ENCODE results near the gene TRPM8.
"Not testable (repeated sequence)": the region's sequence is repeated elsewhere in the genome, so short reads cannot be mapped to it uniquely, and the experiment has no call there.

Gene TRPM8

DNA sequence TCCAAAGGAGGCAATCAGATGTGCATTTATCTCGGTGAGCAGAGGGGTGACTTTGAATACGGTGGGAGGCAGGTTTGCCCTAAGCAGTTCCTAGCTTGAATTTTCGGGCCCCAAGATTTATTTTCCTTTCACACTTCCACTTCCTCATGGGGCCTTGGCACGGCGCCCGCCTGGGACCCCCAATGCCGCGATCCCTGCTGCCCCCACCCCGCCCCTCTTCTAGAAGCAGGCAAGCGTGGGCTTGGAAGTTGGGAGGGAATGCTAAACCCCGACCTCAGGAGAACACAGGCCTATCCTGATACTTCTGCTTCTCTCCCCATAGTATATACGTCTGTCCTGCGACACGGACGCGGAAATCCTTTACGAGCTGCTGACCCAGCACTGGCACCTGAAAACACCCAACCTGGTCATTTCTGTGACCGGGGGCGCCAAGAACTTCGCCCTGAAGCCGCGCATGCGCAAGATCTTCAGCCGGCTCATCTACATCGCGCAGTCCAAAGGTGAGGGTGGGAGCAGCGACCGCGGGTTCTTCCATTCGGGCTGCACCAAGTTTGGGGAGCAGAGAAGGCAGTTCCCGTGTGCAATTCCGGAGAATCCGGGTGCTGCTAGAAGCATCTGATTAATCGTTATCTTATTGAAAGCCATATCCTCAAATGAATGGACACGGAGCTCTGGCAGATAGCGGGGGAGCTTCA lies 21.6 kb downstream of the TRPM8 start:
- DNase-seq (ENCODE audit: low spot score), result no peak

DNA sequence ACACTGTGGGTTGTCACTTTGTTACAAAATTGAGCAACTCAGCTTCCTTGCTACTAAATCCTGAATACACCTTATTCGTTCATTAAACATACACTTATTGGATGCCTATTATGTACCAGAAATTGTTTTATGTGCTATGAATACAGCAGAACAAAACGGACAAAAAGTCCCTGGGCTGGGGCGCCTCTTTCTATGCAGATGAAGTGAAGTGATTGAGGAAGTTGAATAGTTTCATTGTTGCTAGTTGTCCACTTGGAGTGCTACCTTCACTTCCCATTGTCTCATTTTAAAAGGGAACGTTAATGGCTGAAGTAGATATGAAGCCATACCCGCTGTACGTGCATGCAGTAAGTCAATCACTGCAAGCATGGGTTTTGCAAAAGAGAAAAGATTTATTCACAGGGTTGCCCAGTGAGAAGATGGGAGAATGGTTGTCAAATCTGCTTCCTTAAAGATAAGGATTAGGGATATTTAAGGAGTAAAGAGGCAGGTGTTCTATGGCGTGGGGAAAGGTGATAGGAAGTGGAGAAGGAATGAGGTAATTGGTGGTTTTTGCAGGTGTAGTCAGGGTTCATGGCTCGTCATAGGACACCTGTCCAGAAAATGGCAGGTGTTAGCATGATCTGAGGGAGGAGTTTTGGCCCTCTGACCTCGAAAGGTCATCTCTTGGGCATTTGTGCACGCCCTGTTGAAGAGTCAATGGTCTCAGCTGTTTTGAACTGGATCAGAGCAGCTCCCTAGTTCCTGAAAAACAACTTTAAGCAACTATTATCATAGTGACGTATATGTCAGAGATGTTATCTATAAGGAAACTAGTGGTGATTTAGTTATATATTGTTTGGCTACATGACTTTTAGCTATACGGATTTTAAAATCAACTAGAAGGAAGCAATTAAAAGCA lies 23.5 kb downstream of the TRPM8 start:
- peak; percentile 15 for DNase-seq (ENCODE audit: low spot score)

DNA sequence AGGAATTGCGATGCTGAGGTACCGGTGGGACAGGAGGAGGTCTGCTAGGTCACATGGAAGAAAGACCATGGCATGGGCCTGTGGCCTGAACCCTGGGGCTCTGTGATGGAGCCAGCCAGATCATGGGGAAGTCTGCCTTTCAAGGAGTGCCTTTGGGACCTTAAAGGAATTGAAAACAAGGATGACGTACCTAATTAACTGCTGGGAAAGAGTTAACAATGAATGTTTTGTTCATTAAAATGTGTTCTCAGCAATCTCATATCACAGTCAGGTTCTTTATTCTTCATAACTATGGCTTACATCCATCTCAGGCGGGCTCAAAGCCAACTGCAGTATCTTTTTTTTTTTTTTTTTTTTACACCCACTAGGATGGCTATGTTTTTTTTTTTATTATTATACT lies 25.6 kb downstream of the TRPM8 start:
- no peak for DNase-seq (ENCODE audit: low spot score)

DNA sequence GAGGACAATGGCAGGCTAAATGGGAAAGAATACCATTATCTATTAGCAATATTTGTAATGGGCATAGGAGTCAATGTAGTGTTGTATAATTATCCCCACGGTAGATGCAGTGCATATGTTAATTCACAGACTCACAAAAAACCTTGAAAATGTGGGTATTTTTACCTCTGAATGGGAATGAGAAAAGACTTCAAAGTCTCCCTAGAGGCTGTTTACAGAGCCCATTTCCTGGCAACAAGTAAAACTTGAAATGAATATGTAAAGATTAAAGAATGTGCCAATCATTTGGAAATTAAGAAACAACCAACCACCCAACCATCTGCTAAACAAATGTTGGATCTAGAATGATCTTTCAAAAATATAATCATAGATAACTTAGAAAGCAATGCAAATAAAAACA lies 27.1 kb downstream of the TRPM8 start:
- DNase-seq (ENCODE audit: low spot score), result no peak

DNA sequence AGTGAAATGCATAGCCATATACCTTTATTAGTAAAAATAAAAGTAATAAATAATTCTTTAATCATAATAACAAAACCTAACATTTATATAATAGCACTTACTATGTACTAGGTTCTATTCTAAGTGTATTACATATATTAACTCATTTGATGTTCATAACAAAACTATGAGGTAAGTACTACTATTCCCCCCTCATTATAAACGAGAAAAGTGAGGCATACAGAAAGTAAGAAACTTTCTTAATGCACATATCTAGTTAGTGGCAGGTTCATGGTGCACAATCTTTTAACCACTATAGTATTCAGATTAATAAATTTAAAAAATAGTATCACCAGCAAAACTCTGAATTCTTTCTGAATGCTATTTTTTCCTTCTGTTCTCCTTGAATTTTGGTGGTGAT lies 27.5 kb downstream of the TRPM8 start:
- no peak for DNase-seq (ENCODE audit: low spot score)

DNA sequence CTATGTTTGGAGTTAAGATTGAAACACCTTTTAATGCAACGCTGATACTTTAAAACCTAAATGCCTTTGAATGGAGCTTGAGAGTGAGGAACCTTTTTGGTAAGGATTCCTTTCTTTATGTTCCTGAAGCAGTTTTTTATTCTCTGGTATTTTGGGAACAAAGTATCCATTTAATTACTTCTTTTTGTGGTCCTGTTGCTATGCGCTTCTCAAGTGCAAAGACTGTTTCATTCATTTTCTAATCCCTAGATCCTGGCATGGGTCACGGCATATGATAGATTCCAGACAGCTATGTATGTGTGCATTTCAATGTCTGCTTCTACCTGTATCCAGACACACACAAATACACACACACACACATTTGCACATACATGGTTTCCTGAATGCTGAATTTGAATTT lies 28.0 kb downstream of the TRPM8 start:
- DNase-seq (ENCODE audit: low spot score), result no peak

DNA sequence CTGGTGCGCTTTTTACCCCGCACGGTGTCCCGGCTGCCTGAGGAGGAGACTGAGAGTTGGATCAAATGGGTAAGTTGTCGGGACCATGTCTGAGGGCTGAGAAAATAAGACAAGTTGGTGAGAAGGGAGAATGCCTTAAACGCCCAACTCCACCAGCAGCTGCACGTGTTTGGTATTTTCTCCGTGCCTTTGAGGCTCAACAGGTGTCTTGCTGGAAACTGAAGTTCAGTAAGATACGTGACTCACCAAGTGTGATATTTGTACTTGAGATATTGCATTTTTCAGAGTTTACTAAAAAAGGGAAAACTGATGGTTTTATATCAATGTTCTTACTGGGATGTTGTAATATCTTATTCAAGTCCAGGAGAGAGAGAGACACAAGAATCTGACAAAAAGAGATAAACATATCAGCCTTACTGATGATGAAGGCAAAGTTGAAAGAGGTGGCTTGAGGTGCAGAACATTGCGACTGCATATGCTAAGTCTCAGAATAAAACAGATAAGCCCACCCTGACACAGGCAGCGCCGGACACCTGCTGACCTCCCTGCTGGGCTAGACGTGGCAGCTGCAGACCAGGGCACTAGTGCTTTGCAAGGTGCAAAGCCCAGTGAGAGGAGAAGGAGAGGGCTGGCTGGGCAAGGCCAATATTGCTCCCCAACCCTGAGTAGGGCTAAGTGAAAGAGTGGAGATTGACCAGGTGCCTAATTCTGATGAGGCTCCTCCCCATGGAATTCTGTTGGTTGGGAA lies 33.1 kb downstream of the TRPM8 start:
- no peak for DNase-seq (ENCODE audit: low spot score)

DNA sequence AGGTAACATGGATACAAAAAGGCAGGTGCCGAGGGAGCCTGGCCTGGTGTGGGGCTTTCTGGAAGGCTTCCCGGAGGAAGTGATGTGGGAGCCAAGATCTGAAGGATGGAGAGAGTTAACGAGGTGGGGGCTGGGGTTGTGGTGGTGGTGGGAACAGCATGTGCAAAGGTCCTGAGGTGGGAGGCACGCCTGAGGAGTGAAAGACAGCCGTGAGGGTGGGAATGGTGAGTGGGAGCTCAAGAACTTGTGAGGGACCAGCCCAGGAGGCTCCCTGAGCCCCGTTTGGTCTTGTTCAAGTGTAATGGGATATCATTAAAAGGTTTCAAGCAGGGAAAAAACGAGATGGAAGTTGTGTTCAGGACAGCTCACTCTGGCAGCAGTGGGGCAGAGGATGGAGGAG lies 35.2 kb downstream of the TRPM8 start:
- DNase-seq (ENCODE audit: low spot score), result no peak

DNA sequence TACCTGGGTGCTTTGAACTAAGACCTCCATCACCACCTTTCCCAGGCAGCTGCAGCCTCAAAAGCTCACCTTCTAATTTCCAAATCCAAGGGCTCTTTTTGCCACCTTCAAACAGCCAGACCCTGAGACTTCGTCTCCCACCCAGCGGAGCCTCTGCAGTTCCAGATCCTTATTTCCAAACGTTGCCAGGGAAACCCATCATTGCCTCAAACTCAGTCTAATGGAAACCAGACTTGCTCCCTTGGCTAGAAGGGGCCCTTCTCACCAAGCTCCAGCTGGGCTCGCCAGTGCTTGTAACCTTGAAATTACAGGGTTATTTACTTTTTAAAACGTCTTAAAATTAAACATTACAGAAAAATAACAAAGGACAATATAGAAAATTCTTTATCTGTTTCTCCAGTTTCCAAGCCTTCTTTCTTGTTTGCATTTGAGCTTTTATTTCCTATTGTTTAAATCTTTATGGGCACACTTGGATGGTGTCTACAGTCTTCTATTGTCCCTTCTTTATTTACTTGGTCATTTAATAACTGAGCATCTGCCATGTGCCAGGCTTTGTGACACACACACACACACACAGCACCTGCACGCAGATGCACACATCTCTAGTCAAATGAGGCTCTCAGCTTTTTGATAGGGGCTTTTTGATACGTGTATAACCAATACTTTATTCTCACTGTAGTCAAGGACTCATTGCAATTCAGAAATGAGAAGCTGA lies 36.1 kb downstream of the TRPM8 start:
- no peak for DNase-seq (ENCODE audit: low spot score)

DNA sequence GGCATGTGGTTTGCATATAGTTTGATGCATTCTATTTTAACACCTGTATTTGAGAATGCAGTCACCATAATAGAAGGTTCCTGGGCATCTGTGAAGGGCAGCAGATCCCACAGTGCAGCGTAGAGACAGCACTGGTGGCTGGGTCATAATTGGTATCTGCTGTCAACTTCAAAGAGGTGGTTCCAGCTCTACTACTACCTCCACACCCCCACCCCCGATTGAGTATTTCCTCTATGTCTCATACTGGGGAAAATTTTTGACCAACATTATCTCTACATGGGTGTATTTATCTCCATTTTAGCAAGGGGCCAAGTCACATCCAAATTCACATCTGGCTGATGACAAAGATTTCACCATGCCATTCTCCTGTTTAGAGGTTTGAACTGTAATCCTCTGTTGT lies 43.0 kb downstream of the TRPM8 start:
- DNase-seq (ENCODE audit: low spot score), result no peak

DNA sequence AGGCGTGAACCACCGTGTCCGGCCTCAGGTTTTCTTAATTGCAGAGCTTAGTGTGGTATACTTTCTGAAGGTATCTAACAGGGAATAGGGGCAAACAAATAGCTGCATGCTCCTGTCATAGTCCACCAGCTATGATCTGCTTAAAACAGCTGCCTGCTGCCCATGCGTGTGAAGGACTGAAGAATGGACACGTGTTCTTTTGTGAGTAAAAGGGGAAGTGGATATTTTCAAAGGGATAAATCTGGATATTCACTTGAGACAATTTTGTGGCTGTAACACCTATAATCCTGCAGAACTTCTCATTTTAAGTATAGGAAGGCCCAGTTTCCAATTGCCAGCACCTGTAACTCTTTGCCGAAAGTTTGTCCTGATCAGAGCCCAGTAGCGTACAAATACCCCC lies 44.7 kb downstream of the TRPM8 start:
- no peak for DNase-seq (ENCODE audit: low spot score)

DNA sequence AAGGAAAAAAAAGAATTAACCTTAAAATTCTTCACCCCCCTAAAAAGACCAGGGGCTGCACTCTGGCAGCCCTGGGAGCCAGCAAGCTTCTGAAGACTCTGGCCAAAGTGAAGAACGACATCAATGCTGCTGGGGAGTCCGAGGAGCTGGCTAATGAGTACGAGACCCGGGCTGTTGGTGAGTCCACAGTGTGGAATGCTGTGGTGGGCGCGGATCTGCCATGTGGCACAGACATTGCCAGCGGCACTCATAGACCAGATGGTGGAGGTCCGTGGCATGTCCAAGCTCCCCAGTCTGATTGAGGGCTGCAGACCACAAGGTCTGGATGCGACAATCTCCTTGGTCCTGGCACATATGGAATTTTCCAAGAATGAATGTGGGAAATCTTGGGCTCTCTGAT lies 47.4 kb downstream of the TRPM8 start:
- no peak for DNase-seq (ENCODE audit: low spot score)

DNA sequence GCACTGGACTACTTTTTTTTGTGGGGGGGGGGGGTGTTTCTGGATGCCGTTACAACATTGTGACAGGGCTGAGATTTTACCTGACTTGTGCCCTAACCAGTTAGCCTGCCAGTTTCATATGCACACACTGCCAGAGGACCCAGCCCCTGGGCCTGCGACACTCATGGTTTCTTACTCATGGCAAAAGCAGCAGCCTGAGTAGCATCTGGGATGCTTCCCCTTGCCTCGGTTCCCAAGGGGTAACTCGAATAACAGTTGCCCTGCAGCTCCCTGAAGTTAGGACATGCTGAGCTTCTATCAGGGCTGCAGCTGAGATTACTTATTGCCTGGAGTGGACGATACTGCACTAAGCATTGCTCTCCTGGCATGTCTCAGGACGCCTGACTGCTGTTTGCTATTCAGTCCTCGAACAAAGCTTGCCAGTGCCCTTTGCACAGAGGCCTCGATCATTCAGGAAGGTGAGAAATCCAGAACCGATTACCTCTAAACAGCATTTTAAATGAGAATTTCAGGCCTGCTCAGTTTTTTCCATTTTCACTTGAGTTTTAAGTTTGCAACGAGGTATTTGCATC lies 47.9 kb downstream of the TRPM8 start:
- no peak for DNase-seq (ENCODE audit: low spot score)

DNA sequence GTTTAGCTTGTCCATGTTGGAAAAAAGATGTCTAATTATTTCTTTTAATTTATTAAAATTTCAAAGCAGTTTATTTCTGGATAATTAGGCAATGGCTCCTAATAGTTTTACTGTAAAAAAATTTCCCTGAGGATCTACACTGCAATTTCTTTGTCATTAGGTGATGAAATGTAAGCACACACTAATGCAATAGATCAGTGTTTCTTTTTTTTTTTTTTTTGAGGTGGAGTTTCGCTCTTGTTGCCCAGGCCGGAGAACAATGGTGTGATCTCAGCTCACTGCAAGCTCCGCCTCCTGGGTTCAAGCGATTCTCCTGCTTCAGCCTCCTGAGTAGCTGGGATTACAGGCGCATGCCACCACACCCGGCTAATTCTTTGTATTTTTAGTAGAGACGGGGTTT lies 48.5 kb downstream of the TRPM8 start:
- DNase-seq (ENCODE audit: low spot score), result not testable (repeated sequence)

DNA sequence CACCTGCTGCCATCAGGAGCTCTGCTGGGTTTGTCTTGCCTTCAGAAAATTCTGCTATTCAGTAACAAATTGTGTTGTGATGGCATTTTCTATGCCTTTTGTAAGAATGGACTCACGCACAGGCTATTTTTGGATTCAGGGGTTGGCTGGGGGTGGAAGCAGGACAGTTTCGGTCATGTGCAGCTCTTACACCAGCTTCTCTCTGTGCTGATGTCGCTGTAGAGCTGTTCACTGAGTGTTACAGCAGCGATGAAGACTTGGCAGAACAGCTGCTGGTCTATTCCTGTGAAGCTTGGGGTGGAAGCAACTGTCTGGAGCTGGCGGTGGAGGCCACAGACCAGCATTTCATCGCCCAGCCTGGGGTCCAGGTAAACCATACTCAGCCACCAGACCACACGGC lies 49.2 kb downstream of the TRPM8 start:
- no peak for DNase-seq (ENCODE audit: low spot score)

DNA sequence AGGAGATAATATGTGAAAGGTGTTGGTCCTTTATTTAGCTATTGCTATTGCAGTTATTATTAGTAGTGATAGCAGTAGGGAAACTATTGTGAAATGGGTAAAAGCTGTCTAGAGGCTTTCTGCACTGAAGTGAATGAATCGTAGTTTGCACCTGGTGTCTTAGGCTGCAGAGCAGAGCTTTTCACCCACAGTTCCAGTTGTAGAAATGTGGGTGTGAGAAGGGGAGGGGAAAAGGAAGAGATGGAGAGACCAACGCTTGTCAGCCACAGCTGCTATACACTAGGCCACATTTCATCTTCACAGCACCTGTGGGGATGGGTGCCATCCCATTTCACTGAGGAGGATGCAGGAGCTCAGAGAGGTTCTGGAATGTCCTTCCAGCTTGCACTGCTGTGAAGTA lies 50.0 kb downstream of the TRPM8 start:
- DNase-seq (ENCODE audit: low spot score), result no peak

DNA sequence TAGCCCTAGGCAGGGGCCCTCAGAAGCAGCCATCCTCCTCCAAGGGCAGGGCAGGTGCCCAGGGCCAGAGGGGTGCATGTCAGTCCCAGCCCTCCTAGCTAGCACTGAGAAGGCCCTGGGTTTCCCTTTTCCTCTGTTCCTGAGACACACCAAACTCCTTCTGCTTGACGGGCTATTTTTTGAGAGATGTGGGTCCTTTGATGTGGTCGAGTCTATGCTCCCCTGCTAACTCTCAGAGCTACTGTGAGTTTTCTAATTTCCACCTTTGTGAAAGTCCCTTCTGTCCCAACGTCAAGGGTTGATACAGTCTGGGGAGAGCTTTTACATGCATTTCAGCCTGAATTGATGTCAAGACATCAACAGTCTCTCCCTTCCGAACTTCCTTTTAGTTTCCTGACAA lies 51.4 kb downstream of the TRPM8 start:
- DNase-seq (ENCODE audit: low spot score), result no peak

DNA sequence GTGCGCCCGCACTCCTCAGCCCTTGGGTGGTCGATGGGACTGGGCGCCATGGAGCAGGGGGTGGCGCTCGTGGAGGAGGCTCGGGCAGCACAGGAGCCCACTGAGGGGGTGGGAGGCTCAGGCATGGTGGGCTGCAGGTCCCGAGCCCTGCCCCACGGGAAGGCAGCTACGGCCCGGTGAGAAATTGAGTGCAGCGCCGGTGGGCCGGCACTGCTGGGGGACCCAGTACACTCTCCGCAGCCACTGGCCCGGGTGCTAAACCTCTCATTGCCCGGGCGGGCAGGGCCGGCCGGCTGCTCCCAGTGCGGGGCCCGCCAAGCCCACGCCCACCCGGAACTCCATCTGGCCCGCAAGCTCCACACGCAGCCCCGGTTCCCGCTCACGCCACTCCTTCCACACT lies 55.3 kb downstream of the TRPM8 start:
- DNase-seq (ENCODE audit: low spot score), result not testable (repeated sequence)

DNA sequence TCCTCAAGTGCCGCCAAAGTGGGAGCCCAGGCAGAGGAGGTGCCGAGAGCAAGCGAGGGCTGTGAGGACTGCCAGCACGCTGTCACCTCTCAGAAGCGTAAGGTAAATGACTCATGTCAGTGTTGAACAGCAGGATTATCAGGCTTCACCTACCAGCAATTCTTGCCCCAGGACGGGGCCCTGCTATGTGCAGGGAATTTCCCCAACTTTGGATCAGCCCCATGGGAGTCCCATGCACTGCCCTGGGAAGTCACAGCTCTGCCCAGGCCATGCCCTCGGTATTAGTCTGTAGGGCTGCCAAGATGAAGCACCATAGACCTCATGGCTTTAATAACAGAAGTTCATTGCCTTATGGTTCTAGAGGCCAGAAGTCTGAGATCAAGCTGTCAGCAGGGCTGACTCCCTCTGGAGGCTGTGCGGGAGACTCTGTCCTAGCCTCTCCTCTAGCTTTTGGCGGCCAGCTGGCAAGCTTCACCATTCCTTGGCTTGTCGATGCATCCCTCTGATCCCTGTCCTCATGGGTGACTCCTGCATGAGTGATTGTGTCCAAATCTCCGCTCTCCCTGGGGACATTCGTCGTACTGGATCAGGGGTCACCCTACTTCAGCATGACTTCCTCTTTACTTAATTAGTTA lies 55.9 kb downstream of the TRPM8 start:
- DNase-seq (ENCODE audit: low spot score), result no peak

DNA sequence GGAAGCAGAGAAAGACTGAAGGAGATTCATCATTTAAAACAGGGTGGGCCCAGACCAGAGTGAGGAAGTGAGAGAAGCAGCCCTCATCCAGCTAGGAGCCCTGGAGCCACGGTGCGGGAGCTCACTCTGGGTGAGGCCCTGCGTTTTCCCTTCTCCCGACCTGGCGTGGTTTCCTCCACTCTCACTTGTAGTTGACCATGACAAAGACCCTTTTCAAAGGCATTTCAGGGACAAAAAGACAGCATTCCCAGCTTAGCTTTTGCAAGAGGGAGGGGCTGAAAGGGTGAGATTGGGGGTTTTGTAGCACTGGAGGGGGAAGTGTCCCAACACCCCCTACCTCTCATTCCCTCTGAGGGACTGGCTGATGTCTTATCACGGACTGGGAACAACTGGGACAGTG lies 56.6 kb downstream of the TRPM8 start:
- DNase-seq (ENCODE audit: low spot score), result no peak

DNA sequence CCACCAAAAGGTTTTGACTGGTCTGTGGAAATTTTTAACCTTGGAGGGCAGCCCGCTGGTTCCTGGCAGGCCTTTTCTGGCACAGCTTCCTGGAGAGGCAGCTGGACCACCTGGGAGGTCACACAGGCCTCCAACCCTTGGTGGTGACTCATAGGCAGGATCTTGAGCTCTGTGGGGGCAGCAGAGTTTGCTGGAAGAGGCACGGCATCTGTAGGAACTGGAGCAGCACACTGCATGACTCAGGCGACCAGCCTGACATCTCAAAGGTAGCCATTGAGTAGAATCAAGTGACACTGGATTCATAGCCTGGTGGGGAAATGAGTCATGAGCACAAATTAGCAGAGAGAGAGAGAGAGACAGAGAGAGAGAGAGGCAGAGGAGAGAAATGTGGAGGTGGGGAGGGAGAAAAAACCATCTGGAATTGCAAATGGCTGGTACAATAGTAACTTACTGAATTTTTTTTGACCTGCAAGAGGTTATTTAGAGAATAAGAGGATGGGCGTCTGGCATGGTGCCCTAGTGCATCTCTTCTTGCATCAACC lies 57.4 kb downstream of the TRPM8 start:
- peak; percentile 83 for DNase-seq (ENCODE audit: low spot score)

Data from LoVo (cell line).